Nephron (organoid): ENCODE data around the gene RSKR.
"Not testable (repeated sequence)": the region's sequence is repeated elsewhere in the genome, so short reads cannot be mapped to it uniquely, and the experiment has no call there.

Experiments
- H3K27ac Mint-ChIP-seq, 3 experiments: 2 replicates each; pipeline ENCODE4 v1.8.0; 2020; ENCODE audit warnings: mixed read lengths in 3 of 3, mild to moderate bottlenecking in 2 of 3, moderate library complexity in 1 of 3
- H3K27me3 Mint-ChIP-seq: 2 replicates; pipeline ENCODE4 v1.8.0; 2021; ENCODE audit warnings: low read depth, mild to moderate bottlenecking, moderate library complexity, mixed read lengths
- H3K36me3 Mint-ChIP-seq: 2 replicates; pipeline ENCODE4 v1.8.0; 2020; ENCODE audit warnings: low read depth, mixed read lengths
- H3K4me1 Mint-ChIP-seq: 2 replicates; pipeline ENCODE4 v1.8.0; 2020; ENCODE audit warnings: mixed read lengths
- H3K4me3 Mint-ChIP-seq, 3 experiments: 2 replicates each; pipeline ENCODE4 v1.8.0; 2020; ENCODE audit warnings: mild to moderate bottlenecking in 3 of 3, mixed read lengths in 3 of 3, moderate library complexity in 2 of 3
- H3K9me3 Mint-ChIP-seq: 2 replicates; pipeline ENCODE4 v1.8.0; 2020; ENCODE audit warnings: mixed read lengths
- TF ChIP-seq, protein P1 (sequence below), 3 experiments: fragments of 200-600 bp; sonication (generic); IDR thresholded peaks; one replicate each; pipeline ENCODE4 v1.5.0; 2021; ENCODE audit warnings: antibody characterized with exemption in 3 of 3; ENCODE audit not compliant: unreplicated experiment in 3 of 3

RSKR gene

DNA sequence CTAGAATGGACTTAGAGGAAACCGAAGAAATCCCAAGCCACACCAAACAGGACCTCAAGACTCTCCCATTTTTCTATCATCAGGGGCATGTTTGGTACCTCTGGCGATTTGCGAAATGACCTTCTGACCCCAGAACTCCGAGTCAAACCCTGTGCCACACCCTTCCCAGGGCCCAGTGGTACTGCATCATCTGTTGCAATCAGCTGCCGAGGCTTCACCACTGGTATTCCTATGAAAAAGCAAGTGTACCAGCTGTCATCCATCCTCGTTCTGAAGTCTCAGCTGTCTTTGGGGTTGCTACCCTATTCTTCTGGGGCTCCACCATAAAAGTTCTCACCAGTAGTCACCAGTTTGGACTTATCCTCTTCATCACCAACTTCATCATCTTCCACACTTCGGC is 2.3 kb upstream of the RSKR start:
- peaks cover 6% of the 10 kb centered on the region for H3K4me1 Mint-ChIP-seq
- H3K36me3 Mint-ChIP-seq = peaks cover 71% of the 10 kb centered on the region
- TF ChIP-seq, protein P1, sequence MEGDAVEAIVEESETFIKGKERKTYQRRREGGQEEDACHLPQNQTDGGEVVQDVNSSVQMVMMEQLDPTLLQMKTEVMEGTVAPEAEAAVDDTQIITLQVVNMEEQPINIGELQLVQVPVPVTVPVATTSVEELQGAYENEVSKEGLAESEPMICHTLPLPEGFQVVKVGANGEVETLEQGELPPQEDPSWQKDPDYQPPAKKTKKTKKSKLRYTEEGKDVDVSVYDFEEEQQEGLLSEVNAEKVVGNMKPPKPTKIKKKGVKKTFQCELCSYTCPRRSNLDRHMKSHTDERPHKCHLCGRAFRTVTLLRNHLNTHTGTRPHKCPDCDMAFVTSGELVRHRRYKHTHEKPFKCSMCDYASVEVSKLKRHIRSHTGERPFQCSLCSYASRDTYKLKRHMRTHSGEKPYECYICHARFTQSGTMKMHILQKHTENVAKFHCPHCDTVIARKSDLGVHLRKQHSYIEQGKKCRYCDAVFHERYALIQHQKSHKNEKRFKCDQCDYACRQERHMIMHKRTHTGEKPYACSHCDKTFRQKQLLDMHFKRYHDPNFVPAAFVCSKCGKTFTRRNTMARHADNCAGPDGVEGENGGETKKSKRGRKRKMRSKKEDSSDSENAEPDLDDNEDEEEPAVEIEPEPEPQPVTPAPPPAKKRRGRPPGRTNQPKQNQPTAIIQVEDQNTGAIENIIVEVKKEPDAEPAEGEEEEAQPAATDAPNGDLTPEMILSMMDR (IDR thresholded peaks at IDR 0.05; ENCODE audit: unreplicated experiment in 3 of 3) = no peak
- no peak overlapping the region for H3K27ac Mint-ChIP-seq
- H3K27me3 Mint-ChIP-seq = no peaks in the 10 kb centered on the region
- H3K4me3 Mint-ChIP-seq = no peak overlapping the region
- H3K9me3 Mint-ChIP-seq = no peaks in the 10 kb centered on the region

GRCh38 chr17:28615260-28615940 is 1.4 kb upstream of the RSKR start:
- Mint-ChIP-seq H3K4me3 (no peak overlapping the region), H3K4me1 (peaks cover 6% of the 10 kb centered on the region), H3K9me3 (no peaks in the 10 kb centered on the region), H3K27ac (no peak overlapping the region), H3K36me3 (peaks cover 68% of the 10 kb centered on the region), H3K27me3 (no peaks in the 10 kb centered on the region)
- TF ChIP-seq, protein P1 (IDR thresholded peaks at IDR 0.05; ENCODE audit: unreplicated experiment in 3 of 3) = no peak

- Mint-ChIP-seq H3K4me3 (no peak overlapping the region), H3K27me3 (no peaks in the 10 kb centered on the region), H3K36me3 (peaks cover 54% of the 10 kb centered on the region), H3K27ac (peak overlapping the region in 1 of 3 experiments; percentile 39), H3K4me1 (peaks cover 6% of the 10 kb centered on the region), H3K9me3 (no peaks in the 10 kb centered on the region)
- TF ChIP-seq, protein P1 (IDR thresholded peaks at IDR 0.05; ENCODE audit: unreplicated experiment in 3 of 3) = peak; percentile 65 to 67 (median 66)
These were observed 781 bp downstream of the RSKR start for GRCh38 chr17:28612936-28613872.

DNA sequence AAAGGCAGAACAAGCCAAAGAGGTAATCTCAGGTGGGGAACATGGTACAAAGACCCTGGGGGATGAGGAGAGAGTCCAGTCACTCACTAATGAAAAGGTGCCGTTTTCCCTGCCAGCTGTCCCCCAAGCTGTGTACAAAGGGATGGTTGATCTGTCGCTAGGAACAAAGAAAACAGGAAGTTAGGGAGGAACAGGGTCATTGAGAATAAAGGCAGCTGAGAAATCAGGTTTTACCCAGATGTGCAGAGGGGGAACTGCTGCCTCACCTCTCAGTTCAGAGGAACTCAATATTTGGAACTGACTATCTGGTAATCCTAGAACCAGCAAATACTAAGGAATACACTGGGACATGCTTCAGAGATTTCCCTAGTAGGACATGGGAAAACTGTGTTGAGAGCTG is 1.5 kb downstream of the RSKR start:
- peaks cover 52% of the 10 kb centered on the region for H3K36me3 Mint-ChIP-seq
- TF ChIP-seq, protein P1 (IDR thresholded peaks at IDR 0.05; ENCODE audit: unreplicated experiment in 3 of 3) = no peak
- no peaks in the 10 kb centered on the region for H3K27me3 Mint-ChIP-seq
- H3K4me3 Mint-ChIP-seq = no peak overlapping the region
- H3K27ac Mint-ChIP-seq = peak overlapping the region in 1 of 3 experiments; percentile 39
- H3K4me1 Mint-ChIP-seq = peaks cover 6% of the 10 kb centered on the region
- no peaks in the 10 kb centered on the region for H3K9me3 Mint-ChIP-seq

- H3K36me3 Mint-ChIP-seq = peaks cover 43% of the 10 kb centered on the region
- H3K4me3 Mint-ChIP-seq = no peak overlapping the region
- no peaks in the 10 kb centered on the region for H3K9me3 Mint-ChIP-seq
- peak overlapping the region in 1 of 3 experiments; percentile 2 for H3K27ac Mint-ChIP-seq
- no peaks in the 10 kb centered on the region for H3K4me1 Mint-ChIP-seq
- H3K27me3 Mint-ChIP-seq = peaks cover 3% of the 10 kb centered on the region
- TF ChIP-seq, protein P1 (IDR thresholded peaks at IDR 0.05; ENCODE audit: unreplicated experiment in 3 of 3) = no peak
These were observed 3.6 kb downstream of the RSKR start for GRCh38 chr17:28610376-28610775.

DNA sequence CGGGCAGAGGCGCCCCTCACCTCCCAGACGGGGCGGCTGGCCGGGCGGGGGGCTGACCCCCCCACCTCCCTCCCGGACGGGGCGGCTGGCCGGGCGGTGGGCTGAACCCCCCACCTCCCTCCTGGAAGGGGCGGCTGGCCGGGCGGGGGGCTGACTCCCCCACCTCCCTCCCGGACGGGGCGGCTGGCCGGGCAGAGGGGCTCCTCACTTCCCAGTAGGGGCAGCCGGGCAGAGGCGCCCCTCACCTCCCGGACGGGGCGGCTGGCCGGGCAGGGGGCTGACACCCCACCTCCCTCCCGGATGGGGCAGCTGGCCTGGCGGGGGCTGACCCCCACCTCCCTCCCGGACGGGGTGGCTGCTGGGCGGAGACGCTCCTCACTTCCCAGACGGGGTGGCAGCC is 10.0 kb downstream of the RSKR start:
- H3K27ac Mint-ChIP-seq, H3K4me3 Mint-ChIP-seq, H3K4me1 Mint-ChIP-seq, H3K27me3 Mint-ChIP-seq, H3K9me3 Mint-ChIP-seq: not testable (repeated sequence)
- peaks cover 16% of the 10 kb centered on the region for H3K36me3 Mint-ChIP-seq
